Activated naive CD8-positive, alpha-beta T cell (primary cell): Measurements from ENCODE around the gene PRM2.

Experiments used
- H3K27ac Mint-ChIP-seq: one replicate; pipeline ENCODE4 v1.8.0; 2021; ENCODE audit warnings: mixed read lengths
- H3K27me3 Mint-ChIP-seq: one replicate; pipeline ENCODE4 v1.8.0; 2021; ENCODE audit warnings: mixed read lengths
- H3K36me3 Mint-ChIP-seq: one replicate; pipeline ENCODE4 v1.8.0; 2021; ENCODE audit warnings: mixed read lengths
- H3K4me1 Mint-ChIP-seq: one replicate; pipeline ENCODE4 v1.8.0; 2021; ENCODE audit warnings: low read depth, mixed read lengths
- H3K4me3 Mint-ChIP-seq: one replicate; pipeline ENCODE4 v1.8.0; 2021; ENCODE audit warnings: mild to moderate bottlenecking, mixed read lengths
- H3K9me3 Mint-ChIP-seq: one replicate; pipeline ENCODE4 v1.8.0; 2021; ENCODE audit warnings: low read depth, mixed read lengths

PRM2 gene

GRCh38 chr16:11278681-11279628, 2.7 kb upstream of the PRM2 start:
- H3K9me3 Mint-ChIP-seq, result no peaks in the 10 kb centered on the region
- no peaks in the 10 kb centered on the region for H3K4me1 Mint-ChIP-seq
- no peak overlapping the region for H3K27ac Mint-ChIP-seq
- H3K36me3 Mint-ChIP-seq, result no peaks in the 10 kb centered on the region
- H3K4me3 Mint-ChIP-seq, result no peak overlapping the region
- no peaks in the 10 kb centered on the region for H3K27me3 Mint-ChIP-seq

DNA sequence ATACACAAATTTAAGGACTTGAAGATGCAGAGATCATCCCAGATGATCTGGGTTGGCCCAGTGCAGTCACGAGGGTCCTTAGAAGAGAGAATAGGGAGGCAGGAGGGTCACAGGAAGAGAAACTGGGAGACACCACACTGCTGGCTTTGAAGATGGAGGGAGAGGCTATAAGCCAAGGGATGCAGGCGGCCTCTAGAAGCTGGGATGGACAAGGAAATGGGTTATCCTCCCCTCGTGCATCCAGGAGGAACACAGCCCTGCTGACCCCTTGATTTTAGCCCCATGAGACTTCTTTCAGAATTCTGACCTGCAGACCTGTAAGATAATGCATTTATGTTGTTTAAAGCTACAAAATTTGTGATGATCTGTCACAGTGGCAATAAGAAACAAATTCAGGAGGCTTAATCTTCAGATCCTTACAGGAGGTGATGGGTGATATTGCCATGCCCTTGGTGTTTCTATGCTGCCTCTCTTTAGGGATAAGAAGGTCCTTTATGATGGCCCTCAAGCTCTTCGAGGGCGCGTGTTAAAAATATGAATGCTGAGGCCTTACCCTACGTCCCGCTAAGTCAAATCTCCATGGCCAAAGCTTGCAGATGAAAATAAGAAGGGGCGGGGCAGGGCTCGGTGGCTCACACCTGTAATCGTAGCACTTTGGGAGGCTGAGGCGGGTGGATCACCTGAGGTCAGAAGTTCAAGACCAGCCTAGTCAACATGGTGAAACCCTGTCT, 1.5 kb upstream of the PRM2 start:
- H3K4me1 Mint-ChIP-seq, result no peaks in the 10 kb centered on the region
- no peaks in the 10 kb centered on the region for H3K36me3 Mint-ChIP-seq
- H3K4me3 Mint-ChIP-seq, result no peak overlapping the region
- H3K27me3 Mint-ChIP-seq, result no peaks in the 10 kb centered on the region
- H3K9me3 Mint-ChIP-seq, result no peaks in the 10 kb centered on the region
- no peak overlapping the region for H3K27ac Mint-ChIP-seq

- H3K4me3 Mint-ChIP-seq, result no peak overlapping the region
- H3K27me3 Mint-ChIP-seq, result no peaks in the 10 kb centered on the region
- no peak overlapping the region for H3K27ac Mint-ChIP-seq
- no peaks in the 10 kb centered on the region for H3K9me3 Mint-ChIP-seq
- H3K36me3 Mint-ChIP-seq, result no peaks in the 10 kb centered on the region
- H3K4me1 Mint-ChIP-seq, result no peaks in the 10 kb centered on the region
These were observed 765 bp upstream of the PRM2 start for GRCh38 chr16:11276896-11277593.

DNA sequence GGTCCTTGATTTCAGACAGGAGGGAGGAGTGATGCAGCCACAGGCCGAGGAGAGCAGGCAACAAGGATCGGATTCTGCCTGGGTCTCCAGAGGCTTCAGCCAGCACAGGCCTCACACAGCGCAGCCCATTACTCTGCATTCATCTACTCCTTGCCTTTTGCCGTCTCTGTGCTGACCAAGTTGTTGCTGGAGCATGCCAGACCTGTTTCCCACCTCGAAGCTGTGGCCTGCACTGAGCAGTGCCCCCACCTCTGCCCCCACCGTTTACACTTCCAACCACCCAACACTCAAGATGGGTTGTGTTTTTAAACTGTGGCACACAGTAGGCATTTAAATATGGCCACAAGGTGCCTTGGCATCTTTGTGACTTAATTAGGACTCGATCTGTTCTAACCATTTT, 1.3 kb downstream of the PRM2 start:
- Mint-ChIP-seq H3K4me1 (no peaks in the 10 kb centered on the region), H3K27ac (no peak overlapping the region), H3K36me3 (no peaks in the 10 kb centered on the region), H3K27me3 (no peaks in the 10 kb centered on the region), H3K4me3 (no peak overlapping the region), H3K9me3 (no peaks in the 10 kb centered on the region)

- no peaks in the 10 kb centered on the region for H3K27me3 Mint-ChIP-seq
- H3K9me3 Mint-ChIP-seq, result no peaks in the 10 kb centered on the region
- H3K36me3 Mint-ChIP-seq, result no peaks in the 10 kb centered on the region
- no peak overlapping the region for H3K4me3 Mint-ChIP-seq
- no peak overlapping the region for H3K27ac Mint-ChIP-seq
- no peaks in the 10 kb centered on the region for H3K4me1 Mint-ChIP-seq
These were observed 2.5 kb downstream of the PRM2 start for GRCh38 chr16:11273721-11274324.

DNA sequence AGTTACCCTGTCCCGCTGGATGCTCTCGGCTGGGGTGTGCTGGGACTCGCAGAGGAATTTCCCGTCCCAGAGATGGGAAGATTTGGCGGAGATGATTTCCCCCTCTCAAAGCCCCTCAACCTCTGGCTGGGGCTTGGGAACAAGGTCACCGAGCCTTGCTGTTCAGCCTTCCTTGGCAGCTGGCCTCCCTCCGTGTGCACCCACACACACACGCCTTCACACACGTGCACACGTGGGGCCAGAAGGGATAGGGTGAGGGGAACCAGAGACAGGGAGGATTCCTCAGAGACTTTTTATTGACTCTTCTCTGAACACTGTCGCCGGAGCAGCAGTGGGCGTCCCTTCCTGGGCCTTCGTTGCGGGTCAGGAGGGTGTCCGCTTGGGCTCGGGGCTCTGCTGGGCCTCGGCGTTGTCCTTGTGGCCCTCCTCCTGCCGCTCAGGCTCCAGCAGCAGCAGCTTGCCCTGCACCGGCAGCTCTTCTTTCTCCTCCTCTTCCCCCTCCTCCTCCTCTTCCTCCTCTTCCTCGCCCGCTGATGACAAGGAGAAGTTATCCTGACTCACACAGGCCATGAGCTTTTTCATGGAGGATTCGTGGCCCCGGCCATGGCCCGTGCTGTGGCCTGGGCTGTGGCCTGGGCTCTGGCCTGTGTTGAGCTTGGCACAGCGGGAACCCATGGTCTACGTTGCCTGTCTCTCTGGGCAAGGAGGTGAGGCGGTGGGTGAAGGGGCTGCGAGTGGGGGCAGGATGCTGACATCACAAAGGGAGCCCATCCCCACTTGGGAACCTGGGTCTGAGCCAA, 3.2 kb downstream of the PRM2 start, which contains the start of gene PRM3:
Gene PRM3 (minus strand): TSS at position 709 of the 800 bp plus-strand sequence. CDS start 34 bp downstream, at position 675.
- Mint-ChIP-seq H3K4me1 (no peaks in the 10 kb centered on the region), H3K27ac (no peak within 1 kb of the TSS), H3K27me3 (no peaks in the 10 kb centered on the region), H3K36me3 (no peaks in the 10 kb centered on the region), H3K4me3 (no peak within 1 kb of the TSS), H3K9me3 (no peaks in the 10 kb centered on the region)

- Mint-ChIP-seq H3K36me3 (no peaks in the 10 kb centered on the region), H3K9me3 (no peaks in the 10 kb centered on the region), H3K4me1 (no peaks in the 10 kb centered on the region), H3K27ac (no peak overlapping the region), H3K27me3 (no peaks in the 10 kb centered on the region), H3K4me3 (no peak overlapping the region)
These were observed 3.8 kb downstream of the PRM2 start for GRCh38 chr16:11272484-11272883.

DNA sequence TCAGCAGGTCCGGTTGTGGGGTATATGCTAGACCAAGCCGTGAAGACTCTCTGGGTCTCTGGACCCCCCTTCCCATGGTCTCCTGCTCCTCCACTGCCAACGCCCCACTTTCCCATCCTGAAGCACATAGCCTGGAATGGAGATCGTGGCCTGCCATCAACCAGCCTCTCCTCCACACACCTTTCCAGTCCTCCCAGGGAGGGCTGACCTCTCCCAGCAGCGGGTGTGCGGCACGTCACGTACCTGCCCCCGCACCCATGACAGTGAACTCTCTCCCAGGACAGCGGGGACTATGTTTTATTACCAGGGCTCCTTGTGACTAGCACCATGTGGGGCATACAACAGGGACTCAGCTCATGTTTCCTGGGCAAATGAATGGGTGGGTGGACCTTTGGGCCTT, 4.7 kb downstream of the PRM2 start:
- no peaks in the 10 kb centered on the region for H3K4me1 Mint-ChIP-seq
- no peaks in the 10 kb centered on the region for H3K9me3 Mint-ChIP-seq
- no peak overlapping the region for H3K4me3 Mint-ChIP-seq
- no peak overlapping the region for H3K27ac Mint-ChIP-seq
- no peaks in the 10 kb centered on the region for H3K36me3 Mint-ChIP-seq
- H3K27me3 Mint-ChIP-seq, result no peaks in the 10 kb centered on the region

DNA sequence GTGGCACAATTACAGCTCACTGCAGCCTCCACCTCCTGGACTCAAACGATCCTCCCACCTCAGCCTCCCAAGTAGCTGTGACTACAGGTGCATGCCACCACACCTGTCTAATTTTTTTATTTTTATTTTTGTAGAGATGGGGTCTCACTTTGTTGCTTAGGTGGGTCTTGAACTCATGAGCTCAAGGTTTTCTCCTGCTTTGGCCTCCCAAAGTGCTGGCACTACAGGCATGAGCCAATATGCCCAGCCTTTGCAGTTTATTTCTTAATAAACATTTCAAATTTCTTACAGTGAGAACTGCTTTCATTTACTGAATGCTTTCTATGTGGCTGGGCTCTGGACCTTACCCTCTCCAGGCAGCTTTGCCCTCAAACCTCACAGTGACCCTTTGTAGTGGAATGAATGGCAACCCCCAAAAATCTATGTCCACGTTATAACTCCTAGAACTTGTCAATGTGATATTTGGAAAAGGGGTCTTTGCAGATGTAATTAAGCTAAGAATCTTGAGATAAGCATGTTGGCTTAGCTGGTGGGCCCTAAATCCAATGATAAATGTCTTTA, 5.6 kb downstream of the PRM2 start:
- Mint-ChIP-seq H3K27ac (no peak overlapping the region), H3K27me3 (no peaks in the 10 kb centered on the region), H3K9me3 (no peaks in the 10 kb centered on the region), H3K36me3 (no peaks in the 10 kb centered on the region), H3K4me3 (no peak overlapping the region), H3K4me1 (no peaks in the 10 kb centered on the region)

GRCh38 chr16:11268921-11269375, 7.3 kb downstream of the PRM2 start, which contains the start of gene TNP2:
Gene TNP2 (minus strand): TSS chr16:11269325. CDS start chr16:11269262, 63 bp downstream.
- no peak within 1 kb of the TSS for H3K27ac Mint-ChIP-seq
- H3K9me3 Mint-ChIP-seq, result no peaks in the 10 kb centered on the region
- no peak within 1 kb of the TSS for H3K4me3 Mint-ChIP-seq
- H3K4me1 Mint-ChIP-seq, result peaks cover 11% of the 10 kb centered on the region
- H3K27me3 Mint-ChIP-seq, result no peaks in the 10 kb centered on the region
- no peaks in the 10 kb centered on the region for H3K36me3 Mint-ChIP-seq

- no peaks in the 10 kb centered on the region for H3K36me3 Mint-ChIP-seq
- peaks cover 31% of the 10 kb centered on the region for H3K4me1 Mint-ChIP-seq
- no peaks in the 10 kb centered on the region for H3K9me3 Mint-ChIP-seq
- no peak overlapping the region for H3K4me3 Mint-ChIP-seq
- no peak overlapping the region for H3K27ac Mint-ChIP-seq
- H3K27me3 Mint-ChIP-seq, result no peaks in the 10 kb centered on the region
These were observed 11.2 kb downstream of the PRM2 start for GRCh38 chr16:11265124-11265523.

DNA sequence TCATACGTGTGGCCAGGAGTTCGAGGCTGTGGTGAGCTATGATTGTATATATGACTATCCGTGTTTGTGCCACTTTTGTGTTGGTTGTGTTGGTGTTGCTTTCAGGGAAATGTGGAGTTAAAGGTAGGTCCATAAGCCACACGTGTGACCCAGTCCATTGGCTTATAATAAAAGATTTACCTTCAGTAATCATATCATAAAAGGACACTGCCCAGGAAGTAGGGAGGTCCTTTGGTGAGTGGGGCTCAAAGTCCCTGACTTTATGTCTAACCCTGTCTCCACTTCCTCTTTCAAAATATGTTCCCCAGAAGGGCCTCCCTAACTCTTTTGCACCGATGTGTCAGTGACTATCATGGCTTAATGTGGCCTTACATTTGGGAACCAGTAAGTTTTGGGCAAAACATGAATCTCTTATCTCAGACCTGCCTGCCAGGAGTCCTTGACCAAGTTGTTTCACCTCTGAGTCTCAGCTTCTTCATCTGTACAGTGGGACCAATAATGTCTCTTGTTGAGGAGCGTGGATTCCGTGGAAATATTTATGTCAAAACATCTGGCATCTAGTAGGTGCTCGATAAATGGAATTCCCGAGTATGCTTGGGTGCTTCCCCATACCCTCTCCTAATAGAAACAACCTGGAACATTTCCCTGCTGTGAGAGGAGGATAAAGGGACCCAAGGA, 12.0 kb downstream of the PRM2 start:
- Mint-ChIP-seq H3K36me3 (no peaks in the 10 kb centered on the region), H3K27me3 (no peaks in the 10 kb centered on the region), H3K27ac (peak overlapping the region; percentile 92), H3K4me1 (peaks cover 37% of the 10 kb centered on the region), H3K4me3 (peak overlapping the region; percentile 38), H3K9me3 (no peaks in the 10 kb centered on the region)

- H3K4me3 Mint-ChIP-seq, result peak overlapping the region; percentile 38
- no peaks in the 10 kb centered on the region for H3K9me3 Mint-ChIP-seq
- H3K27me3 Mint-ChIP-seq, result no peaks in the 10 kb centered on the region
- no peaks in the 10 kb centered on the region for H3K36me3 Mint-ChIP-seq
- peak overlapping the region; percentile 92 for H3K27ac Mint-ChIP-seq
- H3K4me1 Mint-ChIP-seq, result peaks cover 43% of the 10 kb centered on the region
These were observed 12.5 kb downstream of the PRM2 start for GRCh38 chr16:11263737-11264136.
